Measurements from ENCODE around the gene DMAC2L.

DNA sequence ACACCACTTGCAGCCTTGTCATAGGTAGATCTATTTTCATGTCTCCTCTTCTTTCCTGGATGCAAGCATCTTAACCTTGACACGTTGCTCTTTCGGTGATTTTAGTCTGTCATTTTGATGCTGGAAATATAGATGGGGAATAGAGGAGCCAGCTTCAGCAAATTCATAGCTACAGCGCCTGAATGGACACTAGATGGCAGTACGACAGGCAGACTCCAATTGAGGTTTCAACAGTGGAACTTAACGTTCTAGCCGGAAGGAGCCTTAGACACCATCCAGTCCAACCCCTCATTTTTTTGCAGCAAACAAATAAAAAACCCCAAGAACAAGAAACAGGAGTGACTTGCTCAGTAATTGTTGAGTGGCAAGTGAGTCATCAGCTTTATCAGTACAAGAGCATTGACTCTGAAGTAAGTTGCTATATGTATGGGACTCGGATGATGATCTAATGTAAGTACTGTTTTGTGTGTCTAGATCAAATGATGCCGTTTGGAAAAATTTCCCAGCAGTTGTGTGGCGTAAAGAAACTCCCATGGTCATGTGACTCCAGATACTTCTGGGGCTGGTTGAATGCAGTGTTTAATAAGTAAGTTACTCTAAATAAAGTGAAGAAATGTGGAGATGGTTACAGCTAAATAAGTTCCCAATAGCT lies 9.0 kb downstream of the DMAC2L start:
- TF ChIP-seq, protein P1, sequence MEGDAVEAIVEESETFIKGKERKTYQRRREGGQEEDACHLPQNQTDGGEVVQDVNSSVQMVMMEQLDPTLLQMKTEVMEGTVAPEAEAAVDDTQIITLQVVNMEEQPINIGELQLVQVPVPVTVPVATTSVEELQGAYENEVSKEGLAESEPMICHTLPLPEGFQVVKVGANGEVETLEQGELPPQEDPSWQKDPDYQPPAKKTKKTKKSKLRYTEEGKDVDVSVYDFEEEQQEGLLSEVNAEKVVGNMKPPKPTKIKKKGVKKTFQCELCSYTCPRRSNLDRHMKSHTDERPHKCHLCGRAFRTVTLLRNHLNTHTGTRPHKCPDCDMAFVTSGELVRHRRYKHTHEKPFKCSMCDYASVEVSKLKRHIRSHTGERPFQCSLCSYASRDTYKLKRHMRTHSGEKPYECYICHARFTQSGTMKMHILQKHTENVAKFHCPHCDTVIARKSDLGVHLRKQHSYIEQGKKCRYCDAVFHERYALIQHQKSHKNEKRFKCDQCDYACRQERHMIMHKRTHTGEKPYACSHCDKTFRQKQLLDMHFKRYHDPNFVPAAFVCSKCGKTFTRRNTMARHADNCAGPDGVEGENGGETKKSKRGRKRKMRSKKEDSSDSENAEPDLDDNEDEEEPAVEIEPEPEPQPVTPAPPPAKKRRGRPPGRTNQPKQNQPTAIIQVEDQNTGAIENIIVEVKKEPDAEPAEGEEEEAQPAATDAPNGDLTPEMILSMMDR (IDR thresholded peaks at IDR 0.05), result peak; percentile 72 to 80 (median 75)
- no peak for TF ChIP-seq POLR2A (IDR thresholded peaks at IDR 0.05)
